Activated T-helper 9 cell treated with anti-CD3 and anti-CD28 coated beads, Interleukin-2, amount 50 U/mL, for 16 hours (primary cell): ENCODE measurements around the gene ITGB1.

Experiments
- DNase-seq: peaks from one replicate; pipeline ENCODE4 v3.0.0-alpha.2; 2020; ENCODE audit warnings: low read depth

Gene ITGB1

GRCh38 chr10:32888161-32888927, 69.7 kb downstream of the ITGB1 start:
- no peak for DNase-seq

- DNase-seq: no peak
Observed at GRCh38 chr10:32887481-32887880, 70.5 kb downstream of the ITGB1 start.

DNA sequence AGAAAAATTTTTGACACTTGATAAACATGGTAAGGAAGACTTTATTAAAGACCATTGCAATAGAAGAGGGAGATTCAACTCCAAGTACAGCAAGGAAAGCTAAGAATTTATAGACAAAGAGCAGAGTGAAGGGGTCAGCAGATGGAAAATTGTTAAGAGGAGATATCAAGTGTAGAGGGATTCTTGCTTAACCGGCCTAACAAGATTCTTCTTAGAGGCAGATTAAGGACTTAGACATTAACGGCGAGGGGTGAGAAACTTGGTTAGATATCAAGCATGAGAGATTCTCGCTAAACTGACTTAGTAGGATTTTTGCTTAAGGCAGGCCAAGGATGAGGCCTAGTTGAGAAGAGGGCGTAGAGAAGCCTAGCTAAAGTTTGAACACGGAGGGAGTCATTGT, 76.0 kb downstream of the ITGB1 start:
- DNase-seq: no peak

- no peak for DNase-seq
Observed at GRCh38 chr10:32878646-32879045, 79.4 kb downstream of the ITGB1 start.

DNA sequence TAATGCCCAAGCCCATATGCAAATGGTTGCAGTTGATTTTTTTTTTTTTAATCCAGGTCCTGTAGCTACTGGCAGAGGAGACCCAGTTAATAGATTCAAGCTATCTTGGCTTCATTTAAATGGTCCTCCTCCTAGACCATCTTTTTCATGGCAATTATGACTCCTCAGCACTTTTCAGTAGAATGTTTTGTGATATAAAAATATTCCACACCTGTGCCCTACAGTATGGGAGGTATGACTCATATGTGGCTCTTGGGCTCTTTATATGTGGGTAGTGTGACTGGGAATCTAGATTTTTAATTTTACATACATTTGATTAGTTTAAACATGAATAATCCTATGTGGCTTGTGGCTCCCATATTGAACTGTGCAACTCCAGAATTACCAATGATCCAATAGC, 80.1 kb downstream of the ITGB1 start:
- no peak for DNase-seq

DNA sequence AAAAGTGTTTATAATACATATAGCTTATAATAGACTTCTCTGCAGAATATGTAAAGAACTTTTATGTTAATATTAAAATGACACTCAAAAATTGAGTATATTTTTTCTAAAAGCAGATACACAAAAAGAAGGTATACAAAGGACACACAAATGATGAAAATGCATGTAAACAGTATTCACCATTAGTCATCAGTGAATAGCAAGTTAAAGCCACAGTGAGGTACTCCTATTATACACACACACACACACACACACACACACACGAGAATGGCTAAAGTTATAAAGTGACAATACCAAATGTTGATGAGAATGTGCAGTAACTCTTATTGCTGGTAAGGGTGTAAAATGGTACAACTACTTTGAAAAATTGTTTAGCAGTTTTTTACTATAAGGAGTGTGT, 92.9 kb downstream of the ITGB1 start:
- DNase-seq: no peak

DNA sequence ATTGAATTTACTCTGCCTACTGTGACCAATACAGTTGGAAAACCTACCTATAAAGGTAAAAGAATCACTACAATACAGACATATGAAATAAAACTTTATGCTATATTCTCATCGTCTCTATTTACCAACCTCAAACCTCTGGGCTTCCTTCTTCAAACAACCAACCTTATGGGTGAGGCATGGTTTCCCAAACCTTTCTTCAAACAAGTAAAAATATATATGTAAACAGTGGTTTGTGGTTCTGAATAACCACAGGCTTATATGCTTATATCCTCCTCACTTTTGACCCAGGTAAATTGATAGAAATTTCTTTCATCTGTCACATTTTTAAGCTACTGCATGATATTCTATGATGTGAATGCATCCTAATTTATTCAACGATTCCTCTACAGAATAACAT, 103.6 kb downstream of the ITGB1 start:
- no peak for DNase-seq

DNA sequence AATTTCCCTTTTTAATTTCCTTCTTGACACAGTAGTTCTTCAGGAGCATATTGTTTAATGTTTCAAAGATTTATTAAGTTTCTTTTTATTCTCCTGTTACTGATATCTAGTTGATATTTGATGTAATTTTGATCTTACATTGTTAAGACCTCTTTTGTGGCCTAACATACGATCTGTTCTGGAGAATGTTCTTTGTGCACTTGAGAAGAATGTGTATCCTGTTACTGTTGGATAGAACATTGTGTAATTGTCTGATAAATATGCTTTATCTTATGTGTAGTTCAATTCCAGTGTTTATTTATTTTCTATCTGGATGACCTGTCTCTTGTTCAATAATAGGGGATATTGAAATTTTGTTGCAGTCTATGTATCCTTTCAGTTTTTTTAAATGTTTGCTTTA, 106.7 kb downstream of the ITGB1 start:
- no peak for DNase-seq
